ENCODE measurements around the gene RAPGEF1. TPM values are rescaled to one million over a fixed set of nuclear protein-coding genes. Genes with fewer than 3 reads are reported as not detected.

The RAPGEF1 gene
- total RNA-seq, 1 donor = 33.7 TPM

DNA sequence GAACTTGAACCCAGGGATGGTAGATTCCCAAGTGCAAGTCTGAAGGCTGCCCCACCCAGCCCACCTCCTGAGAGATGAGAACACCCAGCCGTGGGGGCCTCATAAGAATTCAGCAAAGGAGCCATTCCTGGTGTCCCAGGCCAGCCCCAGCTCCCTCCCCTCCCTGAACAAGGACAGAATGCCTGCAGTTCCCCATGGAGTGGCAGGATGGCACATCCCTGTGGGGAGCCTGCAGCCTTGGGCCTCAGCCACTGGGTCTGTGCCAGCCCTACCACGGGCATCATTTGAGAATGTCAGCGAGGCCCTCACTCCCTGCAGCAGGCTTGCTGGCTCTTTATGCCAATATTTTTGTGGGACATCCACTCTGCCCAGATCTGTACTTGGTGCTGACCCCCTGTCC, 36.2 kb upstream of the RAPGEF1 start:
- DNase-seq (ENCODE audit: low read depth) = no peak
- H3K4me3 ChIP-seq (ENCODE audit: low read depth, low read length) = no peak overlapping the region
- TF ChIP-seq, protein P1, sequence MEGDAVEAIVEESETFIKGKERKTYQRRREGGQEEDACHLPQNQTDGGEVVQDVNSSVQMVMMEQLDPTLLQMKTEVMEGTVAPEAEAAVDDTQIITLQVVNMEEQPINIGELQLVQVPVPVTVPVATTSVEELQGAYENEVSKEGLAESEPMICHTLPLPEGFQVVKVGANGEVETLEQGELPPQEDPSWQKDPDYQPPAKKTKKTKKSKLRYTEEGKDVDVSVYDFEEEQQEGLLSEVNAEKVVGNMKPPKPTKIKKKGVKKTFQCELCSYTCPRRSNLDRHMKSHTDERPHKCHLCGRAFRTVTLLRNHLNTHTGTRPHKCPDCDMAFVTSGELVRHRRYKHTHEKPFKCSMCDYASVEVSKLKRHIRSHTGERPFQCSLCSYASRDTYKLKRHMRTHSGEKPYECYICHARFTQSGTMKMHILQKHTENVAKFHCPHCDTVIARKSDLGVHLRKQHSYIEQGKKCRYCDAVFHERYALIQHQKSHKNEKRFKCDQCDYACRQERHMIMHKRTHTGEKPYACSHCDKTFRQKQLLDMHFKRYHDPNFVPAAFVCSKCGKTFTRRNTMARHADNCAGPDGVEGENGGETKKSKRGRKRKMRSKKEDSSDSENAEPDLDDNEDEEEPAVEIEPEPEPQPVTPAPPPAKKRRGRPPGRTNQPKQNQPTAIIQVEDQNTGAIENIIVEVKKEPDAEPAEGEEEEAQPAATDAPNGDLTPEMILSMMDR (IDR thresholded peaks at IDR 0.05; ENCODE audit: insufficient read depth, low read length) = no peak

DNA sequence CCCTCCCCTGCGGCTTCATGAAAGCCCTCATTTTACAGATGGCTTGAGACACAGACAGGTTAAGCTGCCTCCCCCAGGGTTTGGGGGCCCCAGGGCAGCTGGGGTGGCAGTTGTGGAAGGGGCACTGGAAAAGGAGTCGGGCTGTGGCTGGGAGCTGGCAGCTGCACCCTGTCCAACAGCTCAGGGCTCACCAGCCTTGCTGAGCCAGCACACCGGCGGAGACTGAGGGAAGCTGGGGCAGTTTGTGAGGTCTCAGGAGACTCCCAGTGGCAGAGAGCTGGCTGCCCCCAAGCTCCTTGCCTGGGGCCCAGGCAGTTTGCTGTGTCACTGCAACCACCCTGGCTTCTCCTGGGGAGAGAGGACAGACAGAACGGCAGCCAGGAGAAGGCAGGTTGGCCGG, 34.8 kb upstream of the RAPGEF1 start:
- no peak overlapping the region for H3K4me3 ChIP-seq (ENCODE audit: low read depth, low read length)
- DNase-seq (ENCODE audit: low read depth) = no peak
- TF ChIP-seq, protein P1 (IDR thresholded peaks at IDR 0.05; ENCODE audit: insufficient read depth, low read length) = no peak

DNA sequence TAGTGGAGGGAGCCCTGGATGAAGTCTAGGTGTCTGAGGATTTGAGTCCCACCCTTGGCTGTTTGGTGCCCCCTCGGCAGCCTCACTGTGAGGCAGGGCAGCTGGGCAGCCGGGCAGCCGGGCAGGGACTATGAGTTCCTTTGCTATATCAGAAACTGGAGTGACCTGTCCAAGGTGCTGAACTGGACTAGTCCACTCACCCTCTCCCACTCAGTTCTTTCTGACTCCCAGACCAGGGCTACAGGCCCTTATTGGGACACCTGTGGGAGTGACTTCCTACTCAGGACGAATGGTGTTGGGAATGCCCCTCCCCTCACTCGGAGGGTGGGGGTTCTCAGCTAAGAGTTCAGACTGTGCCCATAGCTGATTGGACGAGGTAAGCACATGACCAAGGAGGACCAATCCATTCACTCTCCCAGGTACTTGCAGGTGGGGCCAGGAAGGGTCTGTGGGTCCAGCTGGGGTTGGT, 34.1 kb upstream of the RAPGEF1 start:
- TF ChIP-seq, protein P1 (IDR thresholded peaks at IDR 0.05; ENCODE audit: insufficient read depth, low read length) = no peak
- peak; percentile 79 for DNase-seq (ENCODE audit: low read depth)
- no peak overlapping the region for H3K4me3 ChIP-seq (ENCODE audit: low read depth, low read length)

DNA sequence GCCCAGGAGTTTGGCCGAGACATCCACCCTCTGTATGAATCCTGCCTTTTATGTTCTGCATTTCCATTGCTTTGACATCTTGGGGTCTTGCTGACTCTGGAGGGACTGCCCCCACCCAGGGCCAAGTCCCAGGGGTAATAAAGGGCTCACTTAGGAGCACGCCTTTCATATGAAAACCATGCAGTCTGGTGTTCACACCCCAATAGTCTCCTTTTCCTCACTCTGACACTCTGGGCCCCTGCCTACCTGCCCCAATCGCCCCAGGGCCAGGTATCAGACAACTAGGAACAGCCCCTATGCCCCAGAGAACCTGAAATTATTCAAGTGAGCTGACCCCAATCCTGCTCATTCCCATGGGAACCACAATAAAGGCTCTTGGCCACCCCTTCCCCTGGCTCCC, 33.1 kb upstream of the RAPGEF1 start:
- no peak for DNase-seq (ENCODE audit: low read depth)
- TF ChIP-seq, protein P1 (IDR thresholded peaks at IDR 0.05; ENCODE audit: insufficient read depth, low read length) = no peak
- no peak overlapping the region for H3K4me3 ChIP-seq (ENCODE audit: low read depth, low read length)

DNA sequence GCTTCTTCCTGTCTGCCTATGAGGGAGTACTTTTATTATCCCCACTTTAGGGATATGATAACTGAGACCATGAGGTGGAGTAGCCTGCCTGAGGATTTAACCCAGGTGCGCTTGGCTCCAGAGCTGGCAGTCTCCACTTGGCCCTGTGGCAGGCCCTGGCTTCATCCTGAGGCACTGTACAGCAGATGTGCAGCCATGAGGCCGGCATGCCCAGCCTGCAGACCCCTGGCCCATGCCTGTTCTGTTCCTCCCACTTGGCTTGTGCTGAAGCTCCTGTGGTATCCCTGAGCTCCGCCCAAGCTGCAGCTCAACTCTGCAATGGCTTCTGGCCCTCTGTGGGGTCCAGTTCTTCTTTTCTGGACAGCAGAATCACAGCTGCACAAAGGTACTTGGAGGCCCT, 31.8 kb upstream of the RAPGEF1 start:
- no peak overlapping the region for H3K4me3 ChIP-seq (ENCODE audit: low read depth, low read length)
- no peak for DNase-seq (ENCODE audit: low read depth)
- TF ChIP-seq, protein P1 (IDR thresholded peaks at IDR 0.05; ENCODE audit: insufficient read depth, low read length) = no peak

DNA sequence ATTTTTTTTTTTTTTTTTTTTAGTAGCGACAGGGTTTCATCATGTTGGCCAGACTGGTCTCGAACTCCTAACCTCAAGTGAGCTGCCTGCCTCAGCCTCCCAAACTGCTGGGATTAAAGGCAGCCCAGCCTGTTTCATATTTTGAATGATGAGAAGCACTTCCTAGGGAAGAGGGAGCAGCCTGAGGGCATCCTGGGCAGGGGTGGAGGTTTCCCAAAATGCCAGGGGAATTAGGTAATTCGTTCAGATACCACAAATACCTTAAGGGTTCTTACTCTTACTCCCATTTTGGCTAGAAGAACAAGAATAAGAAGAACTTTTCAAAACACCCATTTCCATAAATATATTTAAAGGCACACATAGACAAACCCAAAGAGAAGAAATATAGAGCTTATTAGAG, 29.5 kb upstream of the RAPGEF1 start:
- H3K4me3 ChIP-seq (ENCODE audit: low read depth, low read length) = no peak overlapping the region
- TF ChIP-seq, protein P1 (IDR thresholded peaks at IDR 0.05; ENCODE audit: insufficient read depth, low read length) = no peak
- peak; percentile 6 for DNase-seq (ENCODE audit: low read depth)

DNA sequence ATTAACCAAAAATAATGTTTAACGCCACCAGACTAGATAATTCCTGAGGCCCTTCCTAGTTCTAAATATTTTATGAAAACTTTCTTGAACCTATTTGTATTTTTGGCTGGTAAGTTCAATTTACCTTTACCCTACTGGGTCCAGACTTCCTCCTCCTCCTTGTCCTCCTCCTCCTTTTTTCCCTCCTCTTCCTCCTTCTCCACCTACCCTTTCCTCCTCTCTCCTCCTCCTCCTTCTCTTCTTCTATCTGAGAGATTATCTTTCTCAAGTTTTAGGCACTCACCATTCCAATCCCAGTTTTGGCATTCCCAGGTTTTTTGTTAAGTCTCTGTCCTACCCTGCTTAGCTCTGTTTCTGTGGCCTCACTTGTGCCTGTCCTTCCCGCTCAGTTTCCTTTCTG, 24.7 kb upstream of the RAPGEF1 start:
- DNase-seq (ENCODE audit: low read depth) = no peak
- TF ChIP-seq, protein P1 (IDR thresholded peaks at IDR 0.05; ENCODE audit: insufficient read depth, low read length) = no peak
- H3K4me3 ChIP-seq (ENCODE audit: low read depth, low read length) = no peak overlapping the region
